Activated B cell treated with CpG ODN at 0.5 μM for 24 hours (primary cell): ENCODE results near the gene RDH13. TPM values are rescaled to one million over a fixed set of nuclear protein-coding genes. Genes with fewer than 3 reads are reported as not detected.
A peak's percentile ranks its signal among the peaks of the same experiment; 100 is the strongest.
"Not testable (repeated sequence)": the region's sequence is repeated elsewhere in the genome, so short reads cannot be mapped to it uniquely, and the experiment has no call there.

Experiments used
- ATAC-seq: fragments of 200-7000 bp; cut with Tn5 transposase; one replicate; pipeline ENCODE4 v1.10.0; 2021; ENCODE audit warnings: low read depth, mild to moderate bottlenecking, moderate library complexity
- CTCF ChIA-PET: fragments of 350-600 bp; sonication (Branson Sonifier 250); formaldehyde crosslinking; loops from one replicate; lab custom pipeline; 2021; ENCODE audit warnings: antibody characterized with exemption; lab: Charles Lee
- POLR2A ChIA-PET: fragments of 350-600 bp; sonication (Branson Sonifier 250); formaldehyde crosslinking; loops from one replicate; lab custom pipeline; 2021; ENCODE audit warnings: antibody characterized with exemption; lab: Charles Lee
- DNase-seq: peaks from one replicate; pipeline ENCODE4 v3.0.0; 2022
- H3K27ac Mint-ChIP-seq: one replicate; pipeline ENCODE4 v1.8.0; 2020; ENCODE audit warnings: mixed read lengths
- H3K27me3 Mint-ChIP-seq: one replicate; pipeline ENCODE4 v1.8.0; 2021; ENCODE audit warnings: mixed read lengths
- H3K36me3 Mint-ChIP-seq: one replicate; pipeline ENCODE4 v1.8.0; 2021; ENCODE audit warnings: low read depth, mixed read lengths
- H3K4me1 Mint-ChIP-seq: one replicate; pipeline ENCODE4 v1.8.0; 2021; ENCODE audit warnings: mixed read lengths
- H3K4me3 Mint-ChIP-seq: one replicate; pipeline ENCODE4 v1.8.0; 2020; ENCODE audit warnings: mild to moderate bottlenecking, mixed read lengths
- H3K9me3 Mint-ChIP-seq: one replicate; pipeline ENCODE4 v1.8.0; 2020; ENCODE audit warnings: mixed read lengths
- intact Hi-C: fragments of 100-400 bp; cut with micrococcal nuclease; formaldehyde crosslinking; loops from one replicate; pipeline ENCODE4 v1.15.1; 2024
- total RNA-seq: library from RNA; stranded (reverse); gene quantifications from 2 replicates; pipeline ENCODE4 v1.2.3, GENCODE V29; 2022
- TF ChIP-seq, protein P1 (sequence below): fragments of 200-600 bp; IDR thresholded peaks from one replicate; pipeline ENCODE4 v1.8.0; 2022; ENCODE audit warnings: antibody characterized with exemption, mild to moderate bottlenecking

Gene RDH13
- total RNA-seq, 1 donor from 2014 or later = 12.4 TPM

DNA sequence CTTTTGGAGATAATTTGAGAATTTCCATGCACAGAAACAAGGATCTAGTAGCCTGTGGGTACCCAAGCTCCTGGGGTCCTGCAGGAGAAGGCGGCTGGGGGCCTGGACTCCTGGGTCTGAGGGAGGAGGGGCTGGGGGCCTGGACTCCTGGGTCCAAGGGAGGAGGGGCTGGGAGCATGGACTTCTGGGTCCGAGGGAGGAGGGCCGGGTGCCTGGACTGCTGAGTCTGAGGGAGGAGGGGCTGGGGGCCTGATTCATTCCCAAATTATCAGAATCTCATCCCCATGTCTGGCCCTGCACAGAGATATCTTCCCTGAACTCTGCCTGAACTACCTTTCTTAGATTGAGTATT, 520 bp upstream of the RDH13 start:
- Mint-ChIP-seq H3K4me1 (peaks cover 8% of the 10 kb centered on the region), H3K27me3 (peaks cover 21% of the 10 kb centered on the region), H3K36me3 (peaks cover 8% of the 10 kb centered on the region), H3K4me3 (peak overlapping the region; percentile 83), H3K27ac (no peak overlapping the region), H3K9me3 (no peaks in the 10 kb centered on the region)
- ChIA-PET CTCF (no interaction called here), POLR2A (interaction anchor here (0.7 to 1.3 kb wide), 5 partner anchors 13 to 591 kb away, joined by 3 to 5 read pairs (median 4); partner anchors contain the start of genes FIZ1, PPP1R12C and U2AF2)
- intact Hi-C loops = loop anchor here (1.0 to 5.0 kb wide), 4 partner anchors 18 to 542 kb away; partner anchors contain the start of genes PPP1R12C and ZNF865
- TF ChIP-seq, protein P1, sequence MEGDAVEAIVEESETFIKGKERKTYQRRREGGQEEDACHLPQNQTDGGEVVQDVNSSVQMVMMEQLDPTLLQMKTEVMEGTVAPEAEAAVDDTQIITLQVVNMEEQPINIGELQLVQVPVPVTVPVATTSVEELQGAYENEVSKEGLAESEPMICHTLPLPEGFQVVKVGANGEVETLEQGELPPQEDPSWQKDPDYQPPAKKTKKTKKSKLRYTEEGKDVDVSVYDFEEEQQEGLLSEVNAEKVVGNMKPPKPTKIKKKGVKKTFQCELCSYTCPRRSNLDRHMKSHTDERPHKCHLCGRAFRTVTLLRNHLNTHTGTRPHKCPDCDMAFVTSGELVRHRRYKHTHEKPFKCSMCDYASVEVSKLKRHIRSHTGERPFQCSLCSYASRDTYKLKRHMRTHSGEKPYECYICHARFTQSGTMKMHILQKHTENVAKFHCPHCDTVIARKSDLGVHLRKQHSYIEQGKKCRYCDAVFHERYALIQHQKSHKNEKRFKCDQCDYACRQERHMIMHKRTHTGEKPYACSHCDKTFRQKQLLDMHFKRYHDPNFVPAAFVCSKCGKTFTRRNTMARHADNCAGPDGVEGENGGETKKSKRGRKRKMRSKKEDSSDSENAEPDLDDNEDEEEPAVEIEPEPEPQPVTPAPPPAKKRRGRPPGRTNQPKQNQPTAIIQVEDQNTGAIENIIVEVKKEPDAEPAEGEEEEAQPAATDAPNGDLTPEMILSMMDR = no peak
- DNase-seq (no peak), ATAC-seq (no peak)

- H3K27ac Mint-ChIP-seq, H3K4me3 Mint-ChIP-seq, POLR2A ChIA-PET, ATAC-seq, DNase-seq, H3K27me3 Mint-ChIP-seq, H3K4me1 Mint-ChIP-seq, CTCF ChIA-PET, H3K9me3 Mint-ChIP-seq: not testable (repeated sequence)
- intact Hi-C loops = loop anchor here (5.0 kb wide), 1 partner anchor 53 kb away; no protein-coding TSS in a partner anchor
- peaks cover 29% of the 10 kb centered on the region for H3K36me3 Mint-ChIP-seq
Measured at GRCh38 chr19:55060287-55060686, 2.7 kb downstream of the RDH13 start.

- Mint-ChIP-seq H3K9me3 (no peaks in the 10 kb centered on the region), H3K4me3 (no peak overlapping the region), H3K4me1 (peaks cover 8% of the 10 kb centered on the region), H3K27ac (no peak overlapping the region), H3K36me3 (peaks cover 34% of the 10 kb centered on the region), H3K27me3 (no peaks in the 10 kb centered on the region)
- intact Hi-C loops = no loop called here
- CTCF ChIA-PET = no interaction called here
- POLR2A ChIA-PET = interaction anchor here (0.6 kb wide), 1 partner anchor 13 kb away, joined by 3 read pairs; no protein-coding TSS in a partner anchor
- TF ChIP-seq, protein P1 = no peak
- DNase-seq (no peak), ATAC-seq (no peak)
Measured at GRCh38 chr19:55058781-55059610, 4.0 kb downstream of the RDH13 start.

DNA sequence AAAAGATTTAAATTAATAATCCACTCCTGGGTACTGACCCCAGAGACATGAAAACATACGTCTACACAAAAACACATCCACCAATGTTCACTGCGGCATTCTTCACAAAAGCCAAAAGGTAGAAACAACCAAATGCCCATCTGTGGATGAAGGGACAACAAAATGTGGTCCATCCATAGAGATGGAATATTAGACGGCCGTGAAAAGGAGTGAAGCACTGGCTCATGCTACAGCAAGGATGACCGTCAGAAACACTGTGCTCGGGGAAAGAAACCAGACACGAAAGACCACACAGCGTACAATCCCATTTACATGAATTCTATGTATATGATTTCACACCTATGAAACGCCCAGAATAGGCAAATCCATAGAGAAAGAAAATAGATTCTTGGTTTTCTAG, 6.1 kb downstream of the RDH13 start:
- H3K4me1 Mint-ChIP-seq = peaks cover 2% of the 10 kb centered on the region
- ChIA-PET POLR2A (no interaction called here), CTCF (no interaction called here)
- ATAC-seq (no peak), DNase-seq (no peak)
- intact Hi-C loops = no loop called here
- peaks cover 51% of the 10 kb centered on the region for H3K36me3 Mint-ChIP-seq
- no peak overlapping the region for H3K4me3 Mint-ChIP-seq
- H3K27ac Mint-ChIP-seq = no peak overlapping the region
- TF ChIP-seq, protein P1 = no peak
- H3K9me3 Mint-ChIP-seq = no peaks in the 10 kb centered on the region
- no peaks in the 10 kb centered on the region for H3K27me3 Mint-ChIP-seq

- no peaks in the 10 kb centered on the region for H3K4me1 Mint-ChIP-seq
- ChIA-PET CTCF (no interaction called here), POLR2A (no interaction called here)
- no peak overlapping the region for H3K4me3 Mint-ChIP-seq
- no peak for ATAC-seq
- H3K9me3 Mint-ChIP-seq = no peaks in the 10 kb centered on the region
- H3K27me3 Mint-ChIP-seq = no peaks in the 10 kb centered on the region
- H3K27ac Mint-ChIP-seq = no peak overlapping the region
- peaks cover 60% of the 10 kb centered on the region for H3K36me3 Mint-ChIP-seq
- intact Hi-C loops = no loop called here
- DNase-seq = no peak
- TF ChIP-seq, protein P1 = no peak
Measured at GRCh38 chr19:55053735-55054134, 9.2 kb downstream of the RDH13 start.
